Mammary epithelial cell (primary cell): Measurements from ENCODE around the gene APBA3.

Experiments
- EZH2 ChIP-seq: IDR thresholded peaks from 2 replicates; pipeline ENCODE4 v1.6.1; 2012; ENCODE audit warnings: low read length, inconsistent platforms, borderline replicate concordance
- TF ChIP-seq, protein P1 (sequence below), 2 donors: IDR thresholded peaks in 1 of 2; conservative IDR thresholded peaks in 1 of 2; 2 replicates each; pipeline ENCODE4 v1.5.1; 2011 to 2012; ENCODE audit warnings: inconsistent platforms in 2 of 2, low read length in 2 of 2, mild to moderate bottlenecking in 2 of 2, control low read depth in 1 of 2, low read depth in 1 of 2; ENCODE audit not compliant: insufficient read depth in 1 of 2; ENCODE audit errors: extremely low read depth in 1 of 2

GRCh38 chr19:3737487-3738205, 23.8 kb downstream of the APBA3 start:
- TF ChIP-seq, protein P1, sequence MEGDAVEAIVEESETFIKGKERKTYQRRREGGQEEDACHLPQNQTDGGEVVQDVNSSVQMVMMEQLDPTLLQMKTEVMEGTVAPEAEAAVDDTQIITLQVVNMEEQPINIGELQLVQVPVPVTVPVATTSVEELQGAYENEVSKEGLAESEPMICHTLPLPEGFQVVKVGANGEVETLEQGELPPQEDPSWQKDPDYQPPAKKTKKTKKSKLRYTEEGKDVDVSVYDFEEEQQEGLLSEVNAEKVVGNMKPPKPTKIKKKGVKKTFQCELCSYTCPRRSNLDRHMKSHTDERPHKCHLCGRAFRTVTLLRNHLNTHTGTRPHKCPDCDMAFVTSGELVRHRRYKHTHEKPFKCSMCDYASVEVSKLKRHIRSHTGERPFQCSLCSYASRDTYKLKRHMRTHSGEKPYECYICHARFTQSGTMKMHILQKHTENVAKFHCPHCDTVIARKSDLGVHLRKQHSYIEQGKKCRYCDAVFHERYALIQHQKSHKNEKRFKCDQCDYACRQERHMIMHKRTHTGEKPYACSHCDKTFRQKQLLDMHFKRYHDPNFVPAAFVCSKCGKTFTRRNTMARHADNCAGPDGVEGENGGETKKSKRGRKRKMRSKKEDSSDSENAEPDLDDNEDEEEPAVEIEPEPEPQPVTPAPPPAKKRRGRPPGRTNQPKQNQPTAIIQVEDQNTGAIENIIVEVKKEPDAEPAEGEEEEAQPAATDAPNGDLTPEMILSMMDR (conservative IDR thresholded peaks at IDR 0.05 in 1 of 2, IDR thresholded peaks at IDR 0.05 in 1 of 2; ENCODE audit: extremely low read depth in 1 of 2, insufficient read depth in 1 of 2, low read depth in 1 of 2, low read length in 2 of 2): no peak
- no peak for TF ChIP-seq EZH2
